HepG2 (cell line): ENCODE measurements around the gene CCND2. TPM values are rescaled to one million over a fixed set of nuclear protein-coding genes. Genes with fewer than 3 reads are reported as not detected.

Source experiments
- ELF3 ChIP-seq: IDR thresholded peaks from 2 replicates; pipeline ENCODE4 v1.6.1; 2016; ENCODE audit warnings: missing genetic modification reagents, missing compliant biosample characterization
- KMT2B ChIP-seq: IDR thresholded peaks from 2 replicates; pipeline ENCODE4 v1.6.1; 2016; ENCODE audit warnings: missing genetic modification reagents, missing compliant biosample characterization
- MXD4 ChIP-seq: IDR thresholded peaks from 2 replicates; pipeline ENCODE4 v1.6.1; 2016; ENCODE audit warnings: mild to moderate bottlenecking, missing biosample characterization, missing genetic modification reagents
- MXI1 ChIP-seq: IDR thresholded peaks from 3 replicates; pipeline ENCODE4 v1.6.1; 2012; ENCODE audit warnings: low read depth, low read length, inconsistent platforms, borderline replicate concordance
- NFKB2 ChIP-seq: sonication (generic); formaldehyde crosslinking; IDR thresholded peaks from 2 replicates; pipeline ENCODE4 v1.4.0; 2020; ENCODE audit warnings: missing genetic modification reagents, borderline replicate concordance
- SP4 ChIP-seq: sonication (generic); formaldehyde crosslinking; IDR thresholded peaks from 2 replicates; pipeline ENCODE4 v1.8.1; 2023; ENCODE audit warnings: mild to moderate bottlenecking, missing genetic modification reagents
- SRSF1 ChIP-seq: fragments of 200-400 bp; formaldehyde crosslinking; optimal IDR thresholded peaks from 2 replicates; pipeline ENCODE3; 2017; ENCODE audit warnings: mild to moderate bottlenecking, low read depth, low read length, moderate library complexity
- TCF7 ChIP-seq: sonication (generic); IDR thresholded peaks from 2 replicates; pipeline ENCODE4 v1.6.1; 2016; ENCODE audit warnings: antibody characterized with exemption, low read depth
- ZBTB7B ChIP-seq: sonication (generic); formaldehyde crosslinking; IDR thresholded peaks from 2 replicates; pipeline ENCODE4 v1.4.0; 2020; ENCODE audit warnings: missing genetic modification reagents
- ZNF264 ChIP-seq: sonication (generic); formaldehyde crosslinking; IDR thresholded peaks from 2 replicates; pipeline ENCODE4 v1.4.0; 2020; ENCODE audit warnings: missing genetic modification reagents
- ZNF781 ChIP-seq: sonication (generic); formaldehyde crosslinking; IDR thresholded peaks from 2 replicates; pipeline ENCODE4 v1.5.1; 2020; ENCODE audit warnings: borderline replicate concordance, mild to moderate bottlenecking, missing genetic modification reagents; ENCODE audit errors: not compliant biosample characterization
- ZNF879 ChIP-seq: sonication (generic); formaldehyde crosslinking; IDR thresholded peaks from 2 replicates; pipeline ENCODE4 v1.8.1; 2023; ENCODE audit warnings: missing genetic modification reagents
- polyA plus RNA-seq, 8 experiments: library from polyadenylated mRNA; depleted of rRNA in 3 of 8; stranded (reverse) in 7 of 8; unstranded in 1 of 8; fragments of >200 nt; fragmentation: Illumina TruSeq in 4 of 8; extraction: Trizol in 4 of 8; gene quantifications; 2 replicates each; pipeline versions ENCODE4 v1.2.1 to v1.2.3, GENCODE V29; 2011 to 2016; ENCODE audit warnings: low read depth in 4 of 8, missing spikeins in 1 of 8, mixed read lengths in 1 of 8; ENCODE audit not compliant: insufficient read depth in 1 of 8
- total RNA-seq, 5 experiments: library from RNA; depleted of rRNA; stranded (reverse); fragments of >200 nt; fragmentation: Illumina TruSeq; extraction: Trizol; gene quantifications; 2 replicates each; pipeline ENCODE4 v1.2.3, GENCODE V29; 2016; ENCODE audit warnings: low read depth in 1 of 5
- TF ChIP-seq, protein P1 (sequence below): sonication (generic); formaldehyde crosslinking; IDR thresholded peaks from 2 replicates; pipeline ENCODE4 v1.5.1; 2020; ENCODE audit warnings: mild to moderate bottlenecking, missing genetic modification reagents, moderate library complexity
- TF ChIP-seq, protein P2 (sequence below): sonication (generic); IDR thresholded peaks from 2 replicates; pipeline ENCODE4 v1.6.1; 2016; ENCODE audit warnings: low read depth, borderline replicate concordance
- TF ChIP-seq, protein P3 (sequence below): sonication (generic); formaldehyde crosslinking; IDR thresholded peaks from 2 replicates; pipeline ENCODE4 v1.5.0; 2020; ENCODE audit warnings: missing genetic modification reagents
- TF ChIP-seq, protein P4 (sequence below): sonication (generic); formaldehyde crosslinking; IDR thresholded peaks from 2 replicates; pipeline ENCODE4 v1.8.1; 2023; ENCODE audit warnings: mild to moderate bottlenecking, missing genetic modification reagents
- TF ChIP-seq, protein P5 (sequence below): IDR thresholded peaks from 2 replicates; pipeline ENCODE4 v1.6.1; 2016; ENCODE audit warnings: missing genetic modification reagents, missing compliant biosample characterization
- TF ChIP-seq, protein P6 (sequence below): sonication (generic); formaldehyde crosslinking; IDR thresholded peaks from 2 replicates; pipeline ENCODE4 v1.8.0; 2022; ENCODE audit warnings: missing genetic modification reagents, low read depth, mild to moderate bottlenecking, borderline replicate concordance

The CCND2 gene
- total and polyA plus RNA-seq, 2 of the 13 experiments (the other 11 are each of a cell fraction or from before 2014, with no cell fraction given) = 0.61 to 1.4 TPM

DNA sequence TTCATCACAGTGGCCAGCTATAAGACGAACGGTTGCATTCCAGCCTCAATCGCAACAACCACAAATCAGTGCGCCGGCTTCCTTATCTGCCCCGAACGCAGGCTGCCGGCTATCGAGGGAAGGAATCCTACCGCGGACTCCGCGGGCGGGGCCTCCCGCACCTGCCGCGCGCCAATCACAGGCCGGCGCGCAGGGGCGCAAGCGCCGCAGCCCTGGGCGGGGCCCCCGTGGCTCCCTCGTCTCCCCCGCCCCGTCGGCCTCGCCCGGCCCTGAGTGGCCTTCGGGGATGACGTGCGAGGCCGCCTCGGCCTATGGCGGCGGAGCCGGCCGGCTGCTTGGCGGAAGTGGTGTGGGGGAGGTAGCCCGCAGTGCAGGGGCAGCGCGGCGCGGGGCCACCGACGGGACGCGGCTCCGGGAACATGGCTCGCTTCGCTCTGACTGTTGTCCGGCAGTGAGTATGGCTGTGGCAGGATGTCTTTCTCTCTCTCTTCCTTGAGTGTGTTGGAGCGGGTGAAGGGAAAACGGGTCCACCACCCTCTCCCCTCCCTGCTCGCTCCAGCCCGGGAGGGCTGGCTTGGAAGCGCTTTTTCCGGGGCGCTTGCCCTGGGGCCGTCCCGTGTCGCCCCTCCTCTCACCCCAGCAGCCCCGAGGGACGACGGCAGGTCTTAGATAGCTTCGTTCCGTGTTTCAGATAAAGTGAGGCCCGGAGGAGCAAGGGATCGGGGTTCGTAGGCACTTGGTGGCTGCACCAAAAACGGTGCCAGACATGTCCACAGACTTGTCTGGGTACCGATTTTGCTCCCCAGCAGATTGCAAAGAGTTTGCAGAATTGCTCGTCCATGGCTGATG is 47.5 kb downstream of the CCND2 start, which contains the start of gene TIGAR (continued):
- TF ChIP-seq, protein P1, sequence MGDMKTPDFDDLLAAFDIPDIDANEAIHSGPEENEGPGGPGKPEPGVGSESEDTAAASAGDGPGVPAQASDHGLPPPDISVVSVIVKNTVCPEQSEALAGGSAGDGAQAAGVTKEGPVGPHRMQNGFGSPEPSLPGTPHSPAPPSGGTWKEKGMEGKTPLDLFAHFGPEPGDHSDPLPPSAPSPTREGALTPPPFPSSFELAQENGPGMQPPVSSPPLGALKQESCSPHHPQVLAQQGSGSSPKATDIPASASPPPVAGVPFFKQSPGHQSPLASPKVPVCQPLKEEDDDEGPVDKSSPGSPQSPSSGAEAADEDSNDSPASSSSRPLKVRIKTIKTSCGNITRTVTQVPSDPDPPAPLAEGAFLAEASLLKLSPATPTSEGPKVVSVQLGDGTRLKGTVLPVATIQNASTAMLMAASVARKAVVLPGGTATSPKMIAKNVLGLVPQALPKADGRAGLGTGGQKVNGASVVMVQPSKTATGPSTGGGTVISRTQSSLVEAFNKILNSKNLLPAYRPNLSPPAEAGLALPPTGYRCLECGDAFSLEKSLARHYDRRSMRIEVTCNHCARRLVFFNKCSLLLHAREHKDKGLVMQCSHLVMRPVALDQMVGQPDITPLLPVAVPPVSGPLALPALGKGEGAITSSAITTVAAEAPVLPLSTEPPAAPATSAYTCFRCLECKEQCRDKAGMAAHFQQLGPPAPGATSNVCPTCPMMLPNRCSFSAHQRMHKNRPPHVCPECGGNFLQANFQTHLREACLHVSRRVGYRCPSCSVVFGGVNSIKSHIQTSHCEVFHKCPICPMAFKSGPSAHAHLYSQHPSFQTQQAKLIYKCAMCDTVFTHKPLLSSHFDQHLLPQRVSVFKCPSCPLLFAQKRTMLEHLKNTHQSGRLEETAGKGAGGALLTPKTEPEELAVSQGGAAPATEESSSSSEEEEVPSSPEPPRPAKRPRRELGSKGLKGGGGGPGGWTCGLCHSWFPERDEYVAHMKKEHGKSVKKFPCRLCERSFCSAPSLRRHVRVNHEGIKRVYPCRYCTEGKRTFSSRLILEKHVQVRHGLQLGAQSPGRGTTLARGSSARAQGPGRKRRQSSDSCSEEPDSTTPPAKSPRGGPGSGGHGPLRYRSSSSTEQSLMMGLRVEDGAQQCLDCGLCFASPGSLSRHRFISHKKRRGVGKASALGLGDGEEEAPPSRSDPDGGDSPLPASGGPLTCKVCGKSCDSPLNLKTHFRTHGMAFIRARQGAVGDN (CRISPR knock-in tag) = peak; percentile 83
- TF ChIP-seq SP4 (CRISPR knock-in tag) (peak; percentile 75; the same call in 1 of the 2 replicates), TCF7 (no peak), MXD4 (peak; percentile 55; the same call in 1 of the 2 replicates), SRSF1 (peak; percentile 62), ELF3 (CRISPR knock-in tag) (peak; percentile 85), ZNF264 (peak; percentile 43; the same call in 1 of the 2 replicates), KMT2B (CRISPR knock-in tag) (peak; percentile 50; the same call in 1 of the 2 replicates), MXI1 (peak; percentile 82; the same call in 1 of the 3 replicates), ZNF879 (CRISPR knock-in tag) (no peak), NFKB2 (CRISPR knock-in tag) (0 out of 2 replicates have a peak, but pooled peaks have one; percentile 17), ZNF781 (peak; percentile 5), ZBTB7B (CRISPR knock-in tag) (peak; percentile 26; the same call in 1 of the 2 replicates)
- TF ChIP-seq, protein P2, sequence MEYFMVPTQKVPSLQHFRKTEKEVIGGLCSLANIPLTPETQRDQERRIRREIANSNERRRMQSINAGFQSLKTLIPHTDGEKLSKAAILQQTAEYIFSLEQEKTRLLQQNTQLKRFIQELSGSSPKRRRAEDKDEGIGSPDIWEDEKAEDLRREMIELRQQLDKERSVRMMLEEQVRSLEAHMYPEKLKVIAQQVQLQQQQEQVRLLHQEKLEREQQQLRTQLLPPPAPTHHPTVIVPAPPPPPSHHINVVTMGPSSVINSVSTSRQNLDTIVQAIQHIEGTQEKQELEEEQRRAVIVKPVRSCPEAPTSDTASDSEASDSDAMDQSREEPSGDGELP = no peak
- TF ChIP-seq, protein P3, sequence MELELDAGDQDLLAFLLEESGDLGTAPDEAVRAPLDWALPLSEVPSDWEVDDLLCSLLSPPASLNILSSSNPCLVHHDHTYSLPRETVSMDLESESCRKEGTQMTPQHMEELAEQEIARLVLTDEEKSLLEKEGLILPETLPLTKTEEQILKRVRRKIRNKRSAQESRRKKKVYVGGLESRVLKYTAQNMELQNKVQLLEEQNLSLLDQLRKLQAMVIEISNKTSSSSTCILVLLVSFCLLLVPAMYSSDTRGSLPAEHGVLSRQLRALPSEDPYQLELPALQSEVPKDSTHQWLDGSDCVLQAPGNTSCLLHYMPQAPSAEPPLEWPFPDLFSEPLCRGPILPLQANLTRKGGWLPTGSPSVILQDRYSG (CRISPR knock-in tag) = peak; percentile 48; the same call in 1 of the 2 replicates
- TF ChIP-seq, protein P4, sequence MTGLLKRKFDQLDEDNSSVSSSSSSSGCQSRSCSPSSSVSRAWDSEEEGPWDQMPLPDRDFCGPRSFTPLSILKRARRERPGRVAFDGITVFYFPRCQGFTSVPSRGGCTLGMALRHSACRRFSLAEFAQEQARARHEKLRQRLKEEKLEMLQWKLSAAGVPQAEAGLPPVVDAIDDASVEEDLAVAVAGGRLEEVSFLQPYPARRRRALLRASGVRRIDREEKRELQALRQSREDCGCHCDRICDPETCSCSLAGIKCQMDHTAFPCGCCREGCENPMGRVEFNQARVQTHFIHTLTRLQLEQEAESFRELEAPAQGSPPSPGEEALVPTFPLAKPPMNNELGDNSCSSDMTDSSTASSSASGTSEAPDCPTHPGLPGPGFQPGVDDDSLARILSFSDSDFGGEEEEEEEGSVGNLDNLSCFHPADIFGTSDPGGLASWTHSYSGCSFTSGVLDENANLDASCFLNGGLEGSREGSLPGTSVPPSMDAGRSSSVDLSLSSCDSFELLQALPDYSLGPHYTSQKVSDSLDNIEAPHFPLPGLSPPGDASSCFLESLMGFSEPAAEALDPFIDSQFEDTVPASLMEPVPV (CRISPR knock-in tag) = 0 out of 2 replicates have a peak, but pooled peaks have one; percentile 62
- TF ChIP-seq, protein P5, sequence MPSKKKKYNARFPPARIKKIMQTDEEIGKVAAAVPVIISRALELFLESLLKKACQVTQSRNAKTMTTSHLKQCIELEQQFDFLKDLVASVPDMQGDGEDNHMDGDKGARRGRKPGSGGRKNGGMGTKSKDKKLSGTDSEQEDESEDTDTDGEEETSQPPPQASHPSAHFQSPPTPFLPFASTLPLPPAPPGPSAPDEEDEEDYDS = peak; percentile 67
- TF ChIP-seq, protein P6, sequence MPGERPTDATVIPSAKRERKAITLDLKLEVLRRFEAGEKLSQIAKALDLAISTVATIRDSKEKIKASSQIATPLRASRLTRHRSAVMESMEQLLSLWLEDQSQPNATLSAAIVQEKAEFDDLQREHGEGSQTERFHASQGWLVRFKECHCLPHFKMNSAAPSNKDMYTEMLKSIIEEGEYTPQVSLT = no peak
